GM18519 (cell line): ENCODE measurements around the gene CLCC1.

Source experiments
- ATAC-seq: cut with Tn5 transposase; IDR thresholded peaks from one replicate; pipeline ENCODE4 v1.9.1; 2021; ENCODE audit warnings: mild to moderate bottlenecking, moderate library complexity; ENCODE audit not compliant: unreplicated experiment, low FRiP score

Gene CLCC1

GRCh38 chr1:108916788-108917187 is 46.5 kb downstream of the CLCC1 start:
- ATAC-seq, result no peak
